HTR-8/SVneo (cell line): ENCODE measurements around the gene SLC25A34.

Experiments
- DNase-seq: peaks from one replicate; pipeline ENCODE4 v3.0.0; 2011; ENCODE audit warnings: low spot score, mixed read lengths; ENCODE audit not compliant: insufficient read length
- FAIRE-seq: peaks from 2 replicates; lab custom pipeline; 2011; peaks lifted over from hg19 to GRCh38; lab: Jason Lieb, UNC

Gene SLC25A34

GRCh38 chr1:15731735-15732685 lies 4.0 kb upstream of the SLC25A34 start:
- FAIRE-seq (no peak), DNase-seq (no peak)

- FAIRE-seq = no peak
- DNase-seq = no peak
Observed at GRCh38 chr1:15732686-15733081, 3.4 kb upstream of the SLC25A34 start.

- no peak for DNase-seq
- FAIRE-seq = no peak
Observed at GRCh38 chr1:15733218-15733725, 2.8 kb upstream of the SLC25A34 start.

- no peak for DNase-seq
- FAIRE-seq = no peak
Observed at GRCh38 chr1:15733726-15734226, 2.3 kb upstream of the SLC25A34 start.

- FAIRE-seq (no peak), DNase-seq (no peak)
Observed at GRCh38 chr1:15734296-15734695, 1.8 kb upstream of the SLC25A34 start.

GRCh38 chr1:15734901-15735300 lies 1.2 kb upstream of the SLC25A34 start:
- FAIRE-seq (no peak), DNase-seq (no peak)

GRCh38 chr1:15735304-15736037 lies 587 bp upstream of the SLC25A34 start:
- FAIRE-seq (no peak), DNase-seq (no peak)

GRCh38 chr1:15736892-15737261 lies 819 bp downstream of the SLC25A34 start:
- DNase-seq (no peak), FAIRE-seq (no peak)

GRCh38 chr1:15737324-15738319 lies 1.6 kb downstream of the SLC25A34 start:
- FAIRE-seq (no peak), DNase-seq (no peak)

GRCh38 chr1:15738416-15739113 lies 2.5 kb downstream of the SLC25A34 start:
- FAIRE-seq = no peak
- no peak for DNase-seq

- no peak for DNase-seq
- no peak for FAIRE-seq
Observed at GRCh38 chr1:15739259-15739658, 3.2 kb downstream of the SLC25A34 start.

GRCh38 chr1:15739745-15740144 lies 3.7 kb downstream of the SLC25A34 start:
- FAIRE-seq (no peak), DNase-seq (no peak)

- peak; percentile 49 for FAIRE-seq
Observed at GRCh38 chr1:15740924-15741850, 5.1 kb downstream of the SLC25A34 start.

GRCh38 chr1:15742339-15742801 lies 6.3 kb downstream of the SLC25A34 start, which contains the start of gene TMEM82:
TSS of gene TMEM82 (plus strand) at chr1:15742499. CDS start at chr1:15742560, 61 bp downstream.
- FAIRE-seq = no peak
- DNase-seq = no peak

More at GRCh38 chr1:15740924-15741850, 5.1 kb downstream of the SLC25A34 start:
- DNase-seq = peak; percentile 81

- DNase-seq (no peak), FAIRE-seq (no peak)
Observed at GRCh38 chr1:15744122-15744679, 8.1 kb downstream of the SLC25A34 start.

GRCh38 chr1:15747378-15747777 lies 11.3 kb downstream of the SLC25A34 start:
- DNase-seq = no peak
- no peak for FAIRE-seq

- DNase-seq = no peak
- FAIRE-seq = no peak
Observed at GRCh38 chr1:15748264-15748663, 12.2 kb downstream of the SLC25A34 start.
